GM12801 (cell line): ENCODE data around the gene BCL2.

ENCODE experiments used
- TF ChIP-seq, protein P1 (sequence below): IDR thresholded peaks from one replicate; pipeline ENCODE4 v1.5.1; 2011; ENCODE audit warnings: control low read depth; ENCODE audit not compliant: insufficient read length; ENCODE audit errors: extremely low read depth

The BCL2 gene

DNA sequence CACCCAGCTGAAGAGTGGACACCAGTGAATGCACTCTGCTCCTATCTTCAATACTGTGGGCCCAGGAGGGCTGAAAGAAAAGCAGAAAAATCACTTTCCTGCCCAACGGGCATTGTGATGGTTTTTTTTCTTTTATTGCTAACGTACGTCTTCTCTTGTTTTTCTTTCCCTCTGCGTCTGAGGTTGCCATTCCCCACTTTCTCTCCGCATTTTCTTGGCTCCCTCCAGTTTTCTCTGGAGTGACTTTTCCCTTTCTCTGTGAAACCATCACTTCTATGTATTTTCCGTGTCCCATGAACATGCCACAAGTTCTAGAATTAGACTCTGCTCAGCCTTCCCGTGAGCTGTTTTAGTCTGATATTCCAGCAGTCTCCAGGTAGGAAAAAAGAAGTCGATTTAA is 169.2 kb downstream of the BCL2 start:
- TF ChIP-seq, protein P1, sequence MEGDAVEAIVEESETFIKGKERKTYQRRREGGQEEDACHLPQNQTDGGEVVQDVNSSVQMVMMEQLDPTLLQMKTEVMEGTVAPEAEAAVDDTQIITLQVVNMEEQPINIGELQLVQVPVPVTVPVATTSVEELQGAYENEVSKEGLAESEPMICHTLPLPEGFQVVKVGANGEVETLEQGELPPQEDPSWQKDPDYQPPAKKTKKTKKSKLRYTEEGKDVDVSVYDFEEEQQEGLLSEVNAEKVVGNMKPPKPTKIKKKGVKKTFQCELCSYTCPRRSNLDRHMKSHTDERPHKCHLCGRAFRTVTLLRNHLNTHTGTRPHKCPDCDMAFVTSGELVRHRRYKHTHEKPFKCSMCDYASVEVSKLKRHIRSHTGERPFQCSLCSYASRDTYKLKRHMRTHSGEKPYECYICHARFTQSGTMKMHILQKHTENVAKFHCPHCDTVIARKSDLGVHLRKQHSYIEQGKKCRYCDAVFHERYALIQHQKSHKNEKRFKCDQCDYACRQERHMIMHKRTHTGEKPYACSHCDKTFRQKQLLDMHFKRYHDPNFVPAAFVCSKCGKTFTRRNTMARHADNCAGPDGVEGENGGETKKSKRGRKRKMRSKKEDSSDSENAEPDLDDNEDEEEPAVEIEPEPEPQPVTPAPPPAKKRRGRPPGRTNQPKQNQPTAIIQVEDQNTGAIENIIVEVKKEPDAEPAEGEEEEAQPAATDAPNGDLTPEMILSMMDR, result no peak

DNA sequence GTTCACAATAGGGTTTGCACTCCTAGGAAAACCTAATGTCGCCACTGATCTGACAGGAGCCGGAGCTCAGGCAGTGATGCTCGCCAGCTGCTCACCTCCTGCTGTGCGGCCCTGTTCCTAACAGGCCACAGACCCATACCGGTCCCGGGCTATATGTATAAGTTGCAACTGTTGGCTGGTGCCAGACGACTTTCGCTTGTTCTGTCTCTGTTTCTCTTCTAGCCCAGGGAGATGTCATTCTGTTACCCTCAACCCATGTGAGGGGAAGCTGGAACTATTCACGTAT is 170.3 kb downstream of the BCL2 start:
- TF ChIP-seq, protein P1, result no peak

DNA sequence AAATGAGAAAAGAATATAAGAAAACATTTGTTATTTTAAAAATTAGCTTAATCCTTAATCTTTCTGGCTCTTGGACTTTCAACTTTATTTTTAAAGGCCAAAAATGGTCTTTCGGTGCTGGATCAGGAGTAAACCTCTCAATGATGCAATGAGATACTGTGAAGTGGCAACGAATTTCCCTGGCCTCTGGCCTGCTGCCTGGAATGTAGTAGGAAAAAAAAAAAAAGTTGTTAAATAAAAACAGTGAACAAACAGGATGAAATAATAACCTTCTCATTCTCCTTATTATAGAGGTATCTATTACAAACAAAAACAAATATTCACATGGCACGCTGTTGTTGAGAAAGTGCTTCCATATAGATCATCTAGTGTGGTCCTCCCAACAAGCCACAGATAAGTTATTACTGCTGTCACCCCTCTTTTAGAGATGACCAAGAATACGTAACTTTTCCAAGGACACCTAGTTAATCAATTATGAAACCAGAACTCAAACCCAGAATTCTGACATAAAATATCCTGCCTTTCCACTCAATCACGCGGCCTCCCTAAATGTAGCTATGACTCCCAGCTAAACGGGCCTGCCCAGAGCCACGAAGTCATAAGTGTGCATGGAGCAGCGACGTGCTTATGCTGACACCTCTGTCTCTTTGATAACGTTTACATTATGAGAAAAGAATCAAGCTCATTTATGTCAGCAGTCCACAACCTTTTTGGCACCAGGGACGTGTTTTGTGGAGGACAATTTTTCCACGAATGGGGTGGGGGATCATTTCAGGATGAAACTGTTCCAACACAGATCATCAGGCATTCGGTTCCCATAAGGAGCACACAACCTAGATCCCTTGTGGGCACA is 170.9 kb downstream of the BCL2 start:
- TF ChIP-seq, protein P1, result no peak

DNA sequence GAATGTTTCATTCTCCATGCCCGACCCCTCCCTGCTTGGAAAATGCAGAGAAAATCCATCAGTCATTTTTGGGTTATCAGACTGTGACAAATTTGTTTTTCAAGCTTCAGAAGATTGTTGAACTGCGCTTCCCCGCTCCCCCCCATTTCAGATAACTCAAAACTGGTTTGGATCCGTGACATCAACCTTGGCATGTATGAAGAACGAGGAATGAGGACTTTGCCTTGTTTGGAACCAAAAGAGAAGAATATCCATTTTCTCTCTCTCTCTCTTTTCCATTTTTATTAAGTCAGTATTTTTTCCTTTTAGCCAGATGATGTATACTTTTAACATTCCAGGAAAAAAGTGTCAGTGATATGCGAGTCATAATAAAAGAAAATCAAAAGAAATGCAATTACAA is 171.6 kb downstream of the BCL2 start:
- TF ChIP-seq, protein P1, result no peak

DNA sequence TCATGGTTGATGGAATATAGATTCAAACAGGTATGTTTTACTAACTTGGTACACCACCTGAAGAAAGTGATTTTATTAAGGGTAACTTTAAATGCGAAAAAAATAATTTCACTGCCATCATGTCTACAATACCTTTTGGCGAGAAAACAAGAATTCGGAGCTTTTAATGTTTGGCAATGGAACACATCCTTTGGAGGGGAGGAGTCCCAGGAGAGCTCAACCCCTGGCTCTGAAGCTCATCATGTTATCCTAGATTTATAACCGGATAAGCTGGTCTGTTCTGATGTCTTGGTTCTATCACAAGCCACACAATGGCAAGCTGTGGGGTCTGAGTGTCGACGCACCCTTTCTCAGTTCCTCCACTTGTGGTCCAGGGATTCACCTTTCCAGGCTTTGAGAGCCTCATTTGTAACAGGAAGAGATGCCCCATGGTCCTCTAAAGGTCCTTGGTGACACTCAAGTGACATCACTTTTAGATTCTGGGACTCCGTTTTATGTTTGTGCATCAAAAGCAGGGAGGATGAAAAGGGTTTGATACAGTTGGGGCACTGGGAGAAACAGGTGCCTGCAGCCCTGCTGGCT is 172.7 kb downstream of the BCL2 start:
- TF ChIP-seq, protein P1, result no peak

DNA sequence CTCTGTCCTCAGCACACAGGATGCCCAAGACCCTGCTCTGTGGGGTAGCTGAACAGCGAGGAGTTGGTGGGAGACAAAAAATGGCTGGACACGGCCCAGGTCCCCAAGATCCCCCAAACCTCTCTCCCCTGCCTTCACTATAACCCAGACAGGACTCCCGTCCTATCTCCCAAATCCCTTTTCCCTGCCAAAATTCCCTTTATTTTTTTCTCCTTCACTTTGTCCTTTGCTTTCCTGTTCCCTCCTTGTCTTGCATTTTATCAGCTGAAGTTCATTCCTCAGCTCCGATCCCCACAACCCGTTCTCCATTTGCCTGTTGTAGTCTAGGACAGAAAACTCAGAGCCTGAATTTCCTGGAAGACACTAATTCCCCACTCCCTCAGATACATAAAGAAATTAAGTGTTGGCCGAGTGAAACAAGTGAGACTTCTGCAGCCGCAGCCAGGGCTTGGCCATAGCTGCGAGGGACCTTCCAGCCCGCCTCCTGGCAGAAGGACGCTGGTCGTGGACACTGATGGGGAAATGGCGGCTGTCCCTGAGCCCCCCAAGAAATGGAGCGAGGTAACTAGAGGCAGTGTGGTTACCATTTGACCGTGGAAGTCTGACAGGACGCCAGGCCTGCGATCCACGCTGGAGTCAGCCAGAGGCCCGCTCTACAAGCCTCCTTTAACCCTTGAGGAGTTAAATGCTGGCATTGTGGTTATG is 173.6 kb downstream of the BCL2 start:
- TF ChIP-seq, protein P1, result no peak

DNA sequence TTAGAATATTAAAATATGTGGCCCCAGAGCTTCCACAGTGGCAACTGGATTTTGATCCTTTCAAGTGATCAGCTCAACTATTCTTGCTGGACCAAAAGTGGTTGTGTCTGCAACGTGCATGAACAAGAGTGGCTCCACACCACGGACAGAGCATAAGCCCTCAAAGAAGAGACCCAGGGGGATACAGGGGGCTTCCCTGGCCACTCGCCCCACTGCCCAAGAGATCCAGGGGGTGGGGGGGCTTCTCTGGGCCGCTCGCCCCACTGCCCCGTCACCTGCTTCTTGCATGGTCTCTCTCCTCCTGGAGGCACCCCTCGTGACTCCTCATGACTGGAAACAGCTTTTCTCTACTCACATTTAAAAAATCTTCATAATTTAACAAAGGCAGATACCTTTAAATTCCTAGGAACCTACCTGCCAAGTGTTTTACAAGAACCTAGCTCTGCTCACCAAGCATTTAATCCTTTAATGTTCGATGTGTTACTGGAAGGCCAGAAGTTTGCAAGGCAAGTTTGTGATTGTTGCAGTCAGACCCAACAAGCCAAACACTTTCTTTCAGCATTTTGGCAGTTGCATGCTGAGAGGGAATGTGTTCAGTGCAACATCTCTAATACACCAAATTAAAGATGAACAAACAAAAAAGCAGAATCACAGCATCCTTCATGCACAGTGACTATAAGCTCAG is 174.3 kb downstream of the BCL2 start:
- TF ChIP-seq, protein P1, result no peak
